HG03575 (cell line): ENCODE results near the gene AMPD3.

Experiments
- ATAC-seq: cut with Tn5 transposase; IDR thresholded peaks from one replicate; pipeline ENCODE4 v1.9.1; 2021; ENCODE audit not compliant: unreplicated experiment, insufficient number of reproducible peaks, low FRiP score; ENCODE audit errors: extremely low read depth

Gene AMPD3

DNA sequence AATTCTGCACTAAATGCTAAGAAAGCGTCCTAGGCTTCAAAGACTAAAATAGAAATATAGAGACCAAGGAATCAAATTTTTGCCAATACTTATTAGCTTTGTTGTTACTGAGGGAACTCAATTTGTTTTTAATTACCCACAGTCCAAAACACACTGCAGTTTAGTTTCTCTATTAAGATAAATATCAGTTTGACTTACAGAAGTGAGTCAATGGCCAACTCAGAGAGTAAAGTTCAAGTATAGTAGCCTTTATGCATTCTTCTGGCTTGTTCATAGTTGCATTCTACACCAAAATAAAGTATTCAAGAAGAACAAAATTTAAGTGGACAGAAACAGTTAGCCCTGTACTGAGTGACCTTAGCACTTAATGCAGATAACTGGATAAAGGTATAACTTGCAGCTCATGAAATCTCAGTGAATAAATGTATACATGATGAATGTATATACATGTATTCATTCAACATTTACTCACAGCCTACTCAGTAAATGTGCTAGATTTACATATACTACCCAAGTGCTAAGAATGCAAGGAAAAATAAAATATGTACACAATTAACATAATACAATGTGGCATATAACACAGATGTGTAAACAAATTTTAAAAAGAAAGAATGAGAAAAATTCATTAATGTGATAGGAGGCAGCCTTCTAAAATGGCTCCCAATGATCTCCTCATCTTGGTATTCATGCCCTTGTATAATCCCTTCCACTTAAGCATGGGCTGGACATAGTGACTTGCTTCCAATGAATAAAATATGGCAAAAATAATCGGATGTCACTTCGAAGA, 95.6 kb downstream of the AMPD3 start:
- no peak for ATAC-seq

DNA sequence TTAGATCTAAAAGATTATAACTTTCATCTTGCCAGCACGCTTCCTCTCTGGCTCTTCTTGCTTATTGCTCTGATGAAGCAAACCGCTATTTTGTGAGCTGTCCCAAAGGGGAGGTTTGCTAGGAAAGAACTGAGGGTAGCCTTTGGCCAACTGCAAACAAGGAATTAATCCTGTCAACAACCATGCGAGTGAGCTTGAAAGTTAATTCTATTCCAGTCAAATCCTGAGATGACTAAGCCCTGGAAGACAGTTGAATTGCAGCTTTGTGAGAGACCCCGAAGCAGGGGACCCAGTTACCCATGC, 96.2 kb downstream of the AMPD3 start:
- ATAC-seq: no peak

DNA sequence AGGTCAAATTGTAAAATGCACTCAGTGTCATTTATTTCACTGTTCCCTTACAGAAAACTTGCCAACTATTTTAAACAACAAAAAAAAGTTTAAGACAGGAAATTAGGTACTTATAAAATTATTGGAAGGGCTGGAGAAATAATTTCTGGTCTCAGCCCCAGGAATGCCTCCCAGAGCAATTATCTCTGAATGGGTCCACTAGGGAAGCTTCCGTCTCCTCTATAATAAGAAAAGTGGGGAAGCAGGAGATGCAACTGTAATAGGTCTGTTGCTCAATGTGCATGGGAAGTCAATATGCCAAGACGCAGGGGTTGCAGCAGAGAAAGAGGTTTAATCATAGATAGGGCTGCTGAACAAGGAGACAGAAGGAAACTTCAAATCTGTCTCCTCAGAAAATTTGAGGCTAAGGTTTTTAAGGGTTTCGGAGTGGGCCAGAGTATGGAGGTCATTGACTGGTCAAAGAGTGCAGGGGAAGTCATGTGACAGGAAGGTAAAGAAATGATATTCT, 96.8 kb downstream of the AMPD3 start:
- no peak for ATAC-seq

DNA sequence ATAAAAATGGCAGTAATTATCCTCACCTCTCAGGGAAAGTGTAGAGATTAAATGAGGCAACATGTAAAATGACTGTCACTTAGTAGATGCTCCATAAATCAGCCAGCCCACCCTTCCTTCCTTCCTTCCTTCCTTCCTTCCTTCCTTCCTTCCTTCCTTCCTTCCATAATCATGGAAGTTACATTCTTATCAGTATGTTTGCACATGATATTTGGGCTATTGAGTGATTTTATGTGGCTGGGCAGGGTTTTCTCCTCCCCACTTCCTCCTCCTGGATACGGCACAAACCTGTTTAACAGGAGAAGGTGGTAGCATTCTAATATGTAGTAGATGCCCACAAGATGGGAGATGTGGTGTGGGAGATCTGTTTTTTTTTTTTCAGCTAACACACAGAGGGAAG, 101.5 kb downstream of the AMPD3 start:
- no peak for ATAC-seq
